Measurements from ENCODE around the gene KCNC3. TPM values are rescaled to one million over a fixed set of nuclear protein-coding genes. Genes with fewer than 3 reads are reported as not detected.

KCNC3 gene
- total and polyA plus RNA-seq, 10 of the 15 experiments (the other 5 are each of a cell fraction or from before 2014, with no cell fraction given) = 0.08 to 3.8 (median 0.44) TPM; not detected in 2

GRCh38 chr19:50276370-50277063 is 52.7 kb downstream of the KCNC3 start:
- ATAC-seq (no peak), DNase-seq (ENCODE audit: low read depth, low spot score) (no peak), FAIRE-seq (no peak)
- Histone ChIP-seq H2AFZ (ENCODE audit: control insufficient read depth, low read depth, low read length) (no peak overlapping the region), H3K79me2 (ENCODE audit: control insufficient read depth, insufficient read depth, low read length) (no peaks in the 10 kb centered on the region), H3K4me1 (ENCODE audit: control insufficient read depth, insufficient read depth, low read length) (no peaks in the 10 kb centered on the region), H3K4me2 (ENCODE audit: control insufficient read depth, insufficient read depth) (no peak overlapping the region), H3K36me3 (ENCODE audit: control insufficient read depth in 2 of 2, insufficient read depth in 2 of 2, low read length in 1 of 2) (no peaks in the 10 kb centered on the region), H3K4me3 (no peak overlapping the region), H3K9me3 (replicated peaks; ENCODE audit: control insufficient read depth, insufficient read depth, low read length) (no peaks in the 10 kb centered on the region), H4K20me1 (ENCODE audit: control insufficient read depth, insufficient read depth) (no peaks in the 10 kb centered on the region), H3K27me3 (replicated peaks in 1 of 2; ENCODE audit: control insufficient read depth in 2 of 2, insufficient read depth in 2 of 2, low read length in 1 of 2) (no peaks in the 10 kb centered on the region; a peak in 2 of 4 replicates), H3K9ac (ENCODE audit: control insufficient read depth, insufficient read depth, low read length) (no peak overlapping the region), H3K27ac (ENCODE audit: control insufficient read depth, insufficient read depth) (no peak overlapping the region)
- BruUV-seq (replicated peaks) = no TSS peak
- ChIA-PET RAD21 (ENCODE audit: unreplicated experiment) (no interaction called here), POLR2A (no interaction called here), CTCF (interaction anchor here (1.4 kb wide), 1 partner anchor 153 kb away, joined by 4 read pairs; no protein-coding TSS in a partner anchor), SMC1A (ENCODE audit: uncharacterized antibody, unreplicated experiment) (no interaction called here)
- intact Hi-C loops (cut with micrococcal nuclease; ENCODE audit: unreplicated experiment) = no loop called here
- WGBS (ENCODE audit: insufficient coverage, insufficient replicate concordance, low lambda C conversion rate, missing lambda C conversion rate) = 49% methylated on average over 4 of the region's 15 CpGs
- in situ Hi-C loops (cut with MboI) = no loop called here
- TF ChIP-seq EP300 (IDR thresholded peaks at IDR 0.05; ENCODE audit: borderline replicate concordance in 1 of 2, control insufficient read depth in 1 of 2, low read depth in 2 of 2, low read length in 2 of 2) (no peak), ZNF24 (IDR thresholded peaks at IDR 0.05) (no peak)

- intact Hi-C loops (cut with micrococcal nuclease; ENCODE audit: unreplicated experiment) (no loop called here), in situ Hi-C loops (cut with MboI) (no loop called here)
- ChIA-PET RAD21 (ENCODE audit: unreplicated experiment) (no interaction called here), CTCF (interaction anchor here (1.4 kb wide), 1 partner anchor 152 kb away, joined by 4 read pairs; no protein-coding TSS in a partner anchor), POLR2A (no interaction called here), SMC1A (ENCODE audit: uncharacterized antibody, unreplicated experiment) (no interaction called here)
- H3K4me2 ChIP-seq (ENCODE audit: control insufficient read depth, insufficient read depth) = no peak overlapping the region
- H3K9ac ChIP-seq (ENCODE audit: control insufficient read depth, insufficient read depth, low read length) = no peak overlapping the region
- DNase-seq (ENCODE audit: low read depth, low spot score) = no peak
- no peak for ATAC-seq
- WGBS (ENCODE audit: insufficient coverage, insufficient replicate concordance, low lambda C conversion rate, missing lambda C conversion rate) = 37% methylated on average over 26 of the region's 26 CpGs
- no peak for FAIRE-seq
- no peaks in the 10 kb centered on the region; a peak in 2 of 4 replicates for H3K27me3 ChIP-seq (replicated peaks in 1 of 2; ENCODE audit: control insufficient read depth in 2 of 2, insufficient read depth in 2 of 2, low read length in 1 of 2)
- no peaks in the 10 kb centered on the region for H4K20me1 ChIP-seq (ENCODE audit: control insufficient read depth, insufficient read depth)
- no peaks in the 10 kb centered on the region for H3K9me3 ChIP-seq (replicated peaks; ENCODE audit: control insufficient read depth, insufficient read depth, low read length)
- no peak overlapping the region for H3K4me3 ChIP-seq
- H2AFZ ChIP-seq (ENCODE audit: control insufficient read depth, low read depth, low read length) = no peak overlapping the region
- H3K36me3 ChIP-seq (ENCODE audit: control insufficient read depth in 2 of 2, insufficient read depth in 2 of 2, low read length in 1 of 2) = no peaks in the 10 kb centered on the region
- H3K4me1 ChIP-seq (ENCODE audit: control insufficient read depth, insufficient read depth, low read length) = no peaks in the 10 kb centered on the region
- H3K27ac ChIP-seq (ENCODE audit: control insufficient read depth, insufficient read depth) = no peak overlapping the region
- H3K79me2 ChIP-seq (ENCODE audit: control insufficient read depth, insufficient read depth, low read length) = no peaks in the 10 kb centered on the region
- no TSS peak for BruUV-seq (replicated peaks)
- TF ChIP-seq FOXK2 (IDR thresholded peaks at IDR 0.05) (no peak), IRF4 (IDR thresholded peaks at IDR 0.05; ENCODE audit: low read depth, low read length) (no peak), SUZ12 (IDR thresholded peaks at IDR 0.05; ENCODE audit: unreplicated experiment) (no peak), NR2C2 (IDR thresholded peaks at IDR 0.05; ENCODE audit: borderline replicate concordance, control insufficient read depth, insufficient read length, low read depth) (no peak), BCL3 (IDR thresholded peaks at IDR 0.05; ENCODE audit: borderline replicate concordance, insufficient read depth, low read depth, low read length, poor library complexity, severe bottlenecking) (no peak), ZNF24 (IDR thresholded peaks at IDR 0.05) (no peak), SMC3 (IDR thresholded peaks at IDR 0.05; ENCODE audit: borderline replicate concordance, low read length) (no peak), IRF5 (IDR thresholded peaks at IDR 0.05; ENCODE audit: borderline replicate concordance) (no peak), POLR2AphosphoS5 (IDR thresholded peaks at IDR 0.05; ENCODE audit: low read length) (no peak), ZBED1 (IDR thresholded peaks at IDR 0.05; ENCODE audit: borderline replicate concordance) (no peak), STAT1 (conservative IDR thresholded peaks at IDR 0.05) (no peak)
These were observed 53.4 kb downstream of the KCNC3 start for GRCh38 chr19:50275577-50276368.
